Caco-2 (cell line): ENCODE measurements around the gene SERGEF. TPM values are rescaled to one million over a fixed set of nuclear protein-coding genes. Genes with fewer than 3 reads are reported as not detected.
A peak's percentile ranks its signal among the peaks of the same experiment; 100 is the strongest.

ENCODE experiments used
- BruUV-seq: library from RNA; stranded (reverse); fragments of 400-500 nt; replicated peaks from 2 replicates; lab custom pipeline; 2021; lab: Mats Ljungman, UMichigan
- CTCF ChIA-PET: fragments of 300-600 bp; sonication (Branson Sonifier 250); formaldehyde crosslinking; loops from one replicate; lab custom pipeline; 2022; ENCODE audit warnings: antibody characterized with exemption; lab: Charles Lee
- POLR2A ChIA-PET: fragments of 300-600 bp; sonication (Branson Sonifier 250); formaldehyde crosslinking; loops from one replicate; lab custom pipeline; 2022; ENCODE audit warnings: antibody characterized with exemption; lab: Charles Lee
- DNase-seq, 2 experiments: peaks; one replicate each; pipeline versions ENCODE4 v3.0.0 to v3.0.0-alpha.2; 2020 to 2022
- H3K27me3 ChIP-seq: replicated peaks from 2 replicates; pipeline ENCODE4 v1.6.0; 2011; ENCODE audit warnings: low read length; ENCODE audit not compliant: control insufficient read depth, insufficient read depth
- H3K36me3 ChIP-seq: 2 replicates; pipeline ENCODE4 v1.5.1; 2011; ENCODE audit warnings: low read length; ENCODE audit not compliant: control insufficient read depth, insufficient read depth
- H3K4me1 ChIP-seq: fragments of 250-450 bp; sonication (Bioruptor Pico); 2 replicates; pipeline ENCODE4 v1.5.1; 2020; ENCODE audit warnings: mild to moderate bottlenecking
- H3K4me3 ChIP-seq: 2 replicates; pipeline ENCODE4 v1.5.1; 2011; ENCODE audit warnings: low read depth, mild to moderate bottlenecking, control low read depth, low read length
- H3K9me3 ChIP-seq: fragments of 250-450 bp; sonication (Bioruptor Pico); 2 replicates; pipeline ENCODE4 v1.5.1; 2020; ENCODE audit warnings: mild to moderate bottlenecking, moderate library complexity
- H3K27ac Mint-ChIP-seq: one replicate; pipeline ENCODE4 v1.8.0; 2022; ENCODE audit warnings: mixed read lengths; ENCODE audit not compliant: unreplicated experiment
- H3K27me3 Mint-ChIP-seq: one replicate; pipeline ENCODE4 v1.8.0; 2022; ENCODE audit warnings: mixed read lengths; ENCODE audit not compliant: insufficient read depth, unreplicated experiment
- H3K36me3 Mint-ChIP-seq: one replicate; pipeline ENCODE4 v1.8.0; 2022; ENCODE audit warnings: mild to moderate bottlenecking, mixed read lengths; ENCODE audit not compliant: insufficient read depth, unreplicated experiment
- H3K4me1 Mint-ChIP-seq: one replicate; pipeline ENCODE4 v1.8.0; 2022; ENCODE audit warnings: low read depth, mixed read lengths; ENCODE audit not compliant: unreplicated experiment
- H3K4me3 Mint-ChIP-seq: one replicate; pipeline ENCODE4 v1.8.0; 2022; ENCODE audit warnings: mild to moderate bottlenecking, moderate library complexity, mixed read lengths; ENCODE audit not compliant: unreplicated experiment
- H3K9me3 Mint-ChIP-seq: one replicate; pipeline ENCODE4 v1.8.0; 2022; ENCODE audit warnings: mixed read lengths; ENCODE audit not compliant: unreplicated experiment
- CTCF ChIP-seq, 2 experiments: fragments of 200-600 bp in 1 of 2; IDR thresholded peaks; 1 replicate in 1 of 2; 2 replicates in 1 of 2; pipeline versions ENCODE4 v1.5.1 to v1.8.0; 2011 to 2022; ENCODE audit warnings: antibody characterized with exemption in 1 of 2, control low read depth in 1 of 2, inconsistent platforms in 1 of 2, low read depth in 1 of 2, low read length in 1 of 2, mild to moderate bottlenecking in 1 of 2, moderate library complexity in 1 of 2; ENCODE audit not compliant: insufficient read depth in 1 of 2, severe bottlenecking in 1 of 2, unreplicated experiment in 1 of 2
- intact Hi-C: fragments of 100-400 bp; cut with micrococcal nuclease; formaldehyde crosslinking; loops from one replicate; pipeline ENCODE4 v1.10.0; 2022; ENCODE audit not compliant: unreplicated experiment
- total RNA-seq: library from RNA; stranded (reverse); gene quantifications from 2 replicates; pipeline ENCODE4 v1.2.3, GENCODE V29; 2022

Gene SERGEF
- total RNA-seq, 1 experiment from 2014 or later: 17.5 TPM

GRCh38 chr11:17748044-17748443 is 264.8 kb downstream of the SERGEF start:
- ChIA-PET POLR2A (no interaction called here), CTCF (no interaction called here)
- no peaks in the 10 kb centered on the region for H3K36me3 Mint-ChIP-seq
- H3K9me3 Mint-ChIP-seq: no peaks in the 10 kb centered on the region
- Histone ChIP-seq H3K4me3 (no peak overlapping the region), H3K4me1 (no peaks in the 10 kb centered on the region), H3K36me3 (no peaks in the 10 kb centered on the region), H3K27me3 (no peaks in the 10 kb centered on the region; the same call in 1 of the 2 replicates), H3K9me3 (no peaks in the 10 kb centered on the region)
- H3K27me3 Mint-ChIP-seq: peaks cover 23% of the 10 kb centered on the region
- intact Hi-C loops: no loop called here
- no TSS peak for BruUV-seq
- no peak overlapping the region for H3K4me3 Mint-ChIP-seq
- H3K4me1 Mint-ChIP-seq: no peaks in the 10 kb centered on the region
- no peak overlapping the region for H3K27ac Mint-ChIP-seq
- DNase-seq: no peak
- TF ChIP-seq CTCF (IDR thresholded peaks at IDR 0.05; ENCODE audit: insufficient read depth in 1 of 2, low read depth in 1 of 2, low read length in 1 of 2, severe bottlenecking in 1 of 2, unreplicated experiment in 1 of 2): no peak

GRCh38 chr11:17747131-17747955 is 265.5 kb downstream of the SERGEF start:
- peak in 1 of 2 experiments; percentile 9 for DNase-seq
- Mint-ChIP-seq H3K4me3 (no peak overlapping the region), H3K27me3 (peaks cover 23% of the 10 kb centered on the region), H3K9me3 (no peaks in the 10 kb centered on the region), H3K27ac (no peak overlapping the region), H3K4me1 (no peaks in the 10 kb centered on the region), H3K36me3 (no peaks in the 10 kb centered on the region)
- POLR2A ChIA-PET: interaction anchor here (0.6 kb wide), 1 partner anchor 998 kb away, joined by 3 read pairs; no protein-coding TSS in a partner anchor
- H3K4me1 ChIP-seq: no peaks in the 10 kb centered on the region
- H3K36me3 ChIP-seq: no peaks in the 10 kb centered on the region
- H3K9me3 ChIP-seq: no peaks in the 10 kb centered on the region
- no TSS peak for BruUV-seq
- no peak overlapping the region for H3K4me3 ChIP-seq
- intact Hi-C loops: no loop called here
- TF ChIP-seq CTCF (IDR thresholded peaks at IDR 0.05; ENCODE audit: insufficient read depth in 1 of 2, low read depth in 1 of 2, low read length in 1 of 2, severe bottlenecking in 1 of 2, unreplicated experiment in 1 of 2): no peak
- no peaks in the 10 kb centered on the region; the same call in 1 of the 2 replicates for H3K27me3 ChIP-seq
- CTCF ChIA-PET: interaction anchor here (0.7 kb wide), 1 partner anchor 654 kb away, joined by 3 read pairs; no protein-coding TSS in a partner anchor

GRCh38 chr11:17746096-17746495 is 266.8 kb downstream of the SERGEF start:
- peak in 1 of 2 experiments; percentile 8 for DNase-seq
- ChIA-PET CTCF (interaction anchor here (0.8 kb wide), 1 partner anchor 233 kb away, joined by 3 read pairs; no protein-coding TSS in a partner anchor), POLR2A (no interaction called here)
- intact Hi-C loops: no loop called here
- TF ChIP-seq CTCF (IDR thresholded peaks at IDR 0.05; ENCODE audit: insufficient read depth in 1 of 2, low read depth in 1 of 2, low read length in 1 of 2, severe bottlenecking in 1 of 2, unreplicated experiment in 1 of 2): no peak
- Histone ChIP-seq H3K9me3 (no peaks in the 10 kb centered on the region), H3K36me3 (no peaks in the 10 kb centered on the region), H3K4me1 (no peaks in the 10 kb centered on the region), H3K4me3 (no peak overlapping the region), H3K27me3 (no peaks in the 10 kb centered on the region; the same call in 1 of the 2 replicates)
- Mint-ChIP-seq H3K4me1 (no peaks in the 10 kb centered on the region), H3K9me3 (no peaks in the 10 kb centered on the region), H3K27me3 (peaks cover 22% of the 10 kb centered on the region), H3K36me3 (no peaks in the 10 kb centered on the region), H3K4me3 (no peak overlapping the region), H3K27ac (no peak overlapping the region)
- no TSS peak for BruUV-seq
